HCT116 (cell line): ENCODE results near the gene KLHL40. TPM values are rescaled to one million over a fixed set of nuclear protein-coding genes. Genes with fewer than 3 reads are reported as not detected.

Experiments used
- ATAC-seq: fragments of 200-7000 bp; cut with Tn5 transposase; 2 replicates; pipeline ENCODE4 v1.9.1; 2020; ENCODE audit warnings: mild to moderate bottlenecking, moderate library complexity
- BruUV-seq: library from RNA; stranded (reverse); fragments of 400-500 nt; replicated peaks from 2 replicates; lab custom pipeline; 2021; lab: Mats Ljungman, UMichigan
- CTCF ChIA-PET: fragments of 300-600 bp; sonication (Branson Sonifier 250); formaldehyde crosslinking; loops from one replicate; lab custom pipeline; 2021; ENCODE audit warnings: antibody characterized with exemption; lab: Charles Lee
- POLR2A ChIA-PET: fragments of 300-600, 350-600 bp; sonication (Branson Sonifier 250); formaldehyde crosslinking; loops from one replicate; lab custom pipeline; 2021; ENCODE audit warnings: antibody characterized with exemption; lab: Charles Lee
- RAD21 ChIA-PET, 2 experiments: fragments of 300-600 bp; sonication (Branson Sonifier 250); formaldehyde crosslinking; loops; one replicate each; lab custom pipeline; 2023; ENCODE audit warnings: low total read pairs in 2 of 2; ENCODE audit not compliant: uncharacterized antibody in 2 of 2, unreplicated experiment in 2 of 2, low non-redundant PET in 1 of 2; lab: Charles Lee
- DNase-seq: peaks from one replicate; pipeline ENCODE4 v3.0.0-alpha.2; 2010; ENCODE audit warnings: low read depth, low spot score
- H2AFZ ChIP-seq: fragments of 200-600 bp; shearing (Covaris generic), sonication (generic); 2 replicates; pipeline ENCODE4 v1.6.1; 2017; ENCODE audit warnings: low read depth, mixed run types, mixed read lengths, antibody characterized with exemption, low read length; ENCODE audit not compliant: poor library complexity, severe bottlenecking
- H3K27ac ChIP-seq: 2 replicates; pipeline ENCODE4 v1.5.1; 2012; ENCODE audit warnings: low read depth, low read length
- H3K27me3 ChIP-seq: fragments of 200-600 bp; sonication (generic); 2 replicates; pipeline ENCODE4 v1.6.1; 2016; ENCODE audit warnings: mixed run types, low read length, mixed read lengths; ENCODE audit not compliant: insufficient read depth
- H3K36me3 ChIP-seq, 2 experiments: fragments of 200-500 bp in 1 of 2; fragments of 200-600 bp in 1 of 2; sonication (Bioruptor generic) in 1 of 2; sonication (generic) in 1 of 2; 2 replicates each; pipeline versions ENCODE4 v1.5.1 to v1.6.1; 2014 to 2016; ENCODE audit warnings: low read length in 2 of 2, inconsistent platforms in 1 of 2, mixed read lengths in 1 of 2, mixed run types in 1 of 2; ENCODE audit not compliant: insufficient read depth in 2 of 2, control insufficient read depth in 1 of 2
- H3K4me1 ChIP-seq, 2 experiments: fragments of 200-600 bp in 1 of 2; sonication (generic) in 1 of 2; 2 replicates each; pipeline versions ENCODE4 v1.5.1 to v1.6.1; 2012 to 2017; ENCODE audit warnings: low read length in 2 of 2, inconsistent platforms in 1 of 2, mild to moderate bottlenecking in 1 of 2, mixed read lengths in 1 of 2, mixed run types in 1 of 2, moderate library complexity in 1 of 2; ENCODE audit not compliant: insufficient read depth in 2 of 2, control insufficient read depth in 1 of 2
- H3K4me2 ChIP-seq: fragments of 200-600 bp; sonication (generic); 2 replicates; pipeline ENCODE4 v1.6.1; 2017; ENCODE audit warnings: mixed run types, low read length, mixed read lengths
- H3K4me3 ChIP-seq, 2 experiments: fragments of 200-600 bp in 1 of 2; sonication (generic) in 1 of 2; replicated peaks in 1 of 2; 2 replicates each; pipeline ENCODE4 v1.5.1; 2011 to 2016; ENCODE audit warnings: low read length in 2 of 2, control low read depth in 1 of 2, low read depth in 1 of 2, mild to moderate bottlenecking in 1 of 2, mixed read lengths in 1 of 2, mixed run types in 1 of 2
- H3K79me2 ChIP-seq: fragments of 200-600 bp; sonication (generic); 2 replicates; pipeline ENCODE4 v1.6.1; 2017; ENCODE audit warnings: mild to moderate bottlenecking, mixed run types, low read length, moderate library complexity, mixed read lengths; ENCODE audit not compliant: insufficient read depth
- H3K9ac ChIP-seq: fragments of 200-600 bp; sonication (generic); 2 replicates; pipeline ENCODE4 v1.6.1; 2016; ENCODE audit warnings: low read length, mixed read lengths
- H3K9me2 ChIP-seq: fragments of 200-600 bp; sonication (generic), shearing (Covaris generic); 2 replicates; pipeline ENCODE4 v1.6.1; 2017; ENCODE audit warnings: mixed run types, mild to moderate bottlenecking, moderate library complexity; ENCODE audit not compliant: insufficient read depth
- H3K9me3 ChIP-seq, 2 experiments: fragments of 200-500 bp in 1 of 2; fragments of 200-600 bp in 1 of 2; sonication (Bioruptor generic) in 1 of 2; sonication (generic) in 1 of 2; 2 replicates each; pipeline ENCODE4 v1.6.1; 2014 to 2017; ENCODE audit warnings: low read length in 2 of 2, mixed read lengths in 2 of 2, inconsistent platforms in 1 of 2, low read depth in 1 of 2, mild to moderate bottlenecking in 1 of 2, mixed run types in 1 of 2, moderate library complexity in 1 of 2; ENCODE audit not compliant: control insufficient read depth in 1 of 2, insufficient read depth in 1 of 2
- H4K20me1 ChIP-seq: fragments of 200-600 bp; sonication (generic), shearing (Covaris generic); 2 replicates; pipeline ENCODE4 v1.6.1; 2017; ENCODE audit warnings: mixed run types, mild to moderate bottlenecking, moderate library complexity; ENCODE audit not compliant: insufficient read depth
- EGR1 ChIP-seq: IDR thresholded peaks from 2 replicates; pipeline ENCODE4 v1.6.1; 2012; ENCODE audit warnings: low read depth
- EZH2 ChIP-seq: fragments of 200-600 bp; sonication (generic); IDR thresholded peaks from 2 replicates; pipeline ENCODE4 v1.6.1; 2017; ENCODE audit warnings: antibody characterized with exemption, mixed run types
- JUND ChIP-seq: IDR thresholded peaks from 2 replicates; pipeline ENCODE4 v1.6.1; 2012
- MAX ChIP-seq: IDR thresholded peaks from 2 replicates; pipeline ENCODE4 v1.6.1; 2012
- POLR2A ChIP-seq: IDR thresholded peaks from 2 replicates; pipeline ENCODE4 v1.7.0; 2011; ENCODE audit warnings: borderline replicate concordance; ENCODE audit not compliant: insufficient read depth, insufficient read length; ENCODE audit errors: extremely low read depth
- SP1 ChIP-seq: IDR thresholded peaks from 2 replicates; pipeline ENCODE4 v1.6.1; 2012; ENCODE audit warnings: low read depth
- ZBTB33 ChIP-seq: IDR thresholded peaks from 2 replicates; pipeline ENCODE4 v1.6.1; 2011; ENCODE audit warnings: mild to moderate bottlenecking, low read length, moderate library complexity; ENCODE audit not compliant: insufficient replicate concordance; ENCODE audit errors: extremely low read depth
- intact Hi-C: fragments of 100-400 bp; cut with micrococcal nuclease; formaldehyde crosslinking; loops from 2 replicates; pipeline ENCODE4 v1.10.0; 2022
- total RNA-seq: library from RNA; stranded (reverse); gene quantifications from one replicate; pipeline ENCODE4 v1.2.1, GENCODE V29; 2021; ENCODE audit not compliant: unreplicated experiment
- TF ChIP-seq, protein P1 (sequence below), 3 experiments: fragments of 200-600 bp in 1 of 3; sonication (generic) in 1 of 3; IDR thresholded peaks in 2 of 3; conservative IDR thresholded peaks in 1 of 3; 2 replicates each; pipeline ENCODE4 v1.5.1; 2012 to 2017; ENCODE audit warnings: low read depth in 2 of 3, low read length in 2 of 3, antibody characterized with exemption in 1 of 3, borderline replicate concordance in 1 of 3, control low read depth in 1 of 3, mild to moderate bottlenecking in 1 of 3, mixed read lengths in 1 of 3, mixed run types in 1 of 3, moderate library complexity in 1 of 3; ENCODE audit not compliant: insufficient read depth in 1 of 3

Gene KLHL40
- total RNA-seq, 1 experiment from 2014 or later = not detected

GRCh38 chr3:42694366-42694765 is 9.0 kb downstream of the KLHL40 start:
- Histone ChIP-seq H3K4me1 (peaks cover 0 to 3% of the 10 kb centered on the region in 2 experiments; a peak in 1 of 4 replicates), H2AFZ (no peak overlapping the region), H3K4me2 (no peak overlapping the region), H3K36me3 (no peaks in the 10 kb centered on the region), H4K20me1 (no peaks in the 10 kb centered on the region), H3K27ac (no peak overlapping the region)
- ATAC-seq (no peak), DNase-seq (no peak)
- intact Hi-C loops = no loop called here
- POLR2A ChIA-PET = no interaction called here
- TF ChIP-seq MAX (no peak), POLR2A (no peak), JUND (no peak), EZH2 (no peak), SP1 (no peak), ZBTB33 (no peak), EGR1 (no peak)
- TF ChIP-seq, protein P1, sequence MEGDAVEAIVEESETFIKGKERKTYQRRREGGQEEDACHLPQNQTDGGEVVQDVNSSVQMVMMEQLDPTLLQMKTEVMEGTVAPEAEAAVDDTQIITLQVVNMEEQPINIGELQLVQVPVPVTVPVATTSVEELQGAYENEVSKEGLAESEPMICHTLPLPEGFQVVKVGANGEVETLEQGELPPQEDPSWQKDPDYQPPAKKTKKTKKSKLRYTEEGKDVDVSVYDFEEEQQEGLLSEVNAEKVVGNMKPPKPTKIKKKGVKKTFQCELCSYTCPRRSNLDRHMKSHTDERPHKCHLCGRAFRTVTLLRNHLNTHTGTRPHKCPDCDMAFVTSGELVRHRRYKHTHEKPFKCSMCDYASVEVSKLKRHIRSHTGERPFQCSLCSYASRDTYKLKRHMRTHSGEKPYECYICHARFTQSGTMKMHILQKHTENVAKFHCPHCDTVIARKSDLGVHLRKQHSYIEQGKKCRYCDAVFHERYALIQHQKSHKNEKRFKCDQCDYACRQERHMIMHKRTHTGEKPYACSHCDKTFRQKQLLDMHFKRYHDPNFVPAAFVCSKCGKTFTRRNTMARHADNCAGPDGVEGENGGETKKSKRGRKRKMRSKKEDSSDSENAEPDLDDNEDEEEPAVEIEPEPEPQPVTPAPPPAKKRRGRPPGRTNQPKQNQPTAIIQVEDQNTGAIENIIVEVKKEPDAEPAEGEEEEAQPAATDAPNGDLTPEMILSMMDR (IDR thresholded peaks at IDR 0.05 in 2 of 3, conservative IDR thresholded peaks at IDR 0.05 in 1 of 3; ENCODE audit: borderline replicate concordance in 1 of 3, insufficient read depth in 1 of 3, low read depth in 2 of 3, low read length in 2 of 3) = no peak
- TF ChIP-seq, all 23 proteins: peak for 0
- Histone ChIP-seq H3K9me2 (no peaks in the 10 kb centered on the region), H3K9ac (no peak overlapping the region), H3K4me3 (no peak overlapping the region), H3K27me3 (peaks cover 6% of the 10 kb centered on the region; the same call in 1 of the 2 replicates), H3K79me2 (no peaks in the 10 kb centered on the region), H3K9me3 (no peaks in the 10 kb centered on the region)
- ChIA-PET CTCF (no interaction called here), RAD21 (no interaction called here)
- BruUV-seq = no TSS peak
